ENCODE results near the gene POLR3GL. TPM values are rescaled to one million over a fixed set of nuclear protein-coding genes. Genes with fewer than 3 reads are reported as not detected.
A peak's percentile ranks its signal among the peaks of the same experiment; 100 is the strongest.

The POLR3GL gene
- total and polyA plus RNA-seq, 10 of the 15 experiments (the other 5 are each of a cell fraction or from before 2014, with no cell fraction given) = 12.8 to 47.0 (median 26.6) TPM

DNA sequence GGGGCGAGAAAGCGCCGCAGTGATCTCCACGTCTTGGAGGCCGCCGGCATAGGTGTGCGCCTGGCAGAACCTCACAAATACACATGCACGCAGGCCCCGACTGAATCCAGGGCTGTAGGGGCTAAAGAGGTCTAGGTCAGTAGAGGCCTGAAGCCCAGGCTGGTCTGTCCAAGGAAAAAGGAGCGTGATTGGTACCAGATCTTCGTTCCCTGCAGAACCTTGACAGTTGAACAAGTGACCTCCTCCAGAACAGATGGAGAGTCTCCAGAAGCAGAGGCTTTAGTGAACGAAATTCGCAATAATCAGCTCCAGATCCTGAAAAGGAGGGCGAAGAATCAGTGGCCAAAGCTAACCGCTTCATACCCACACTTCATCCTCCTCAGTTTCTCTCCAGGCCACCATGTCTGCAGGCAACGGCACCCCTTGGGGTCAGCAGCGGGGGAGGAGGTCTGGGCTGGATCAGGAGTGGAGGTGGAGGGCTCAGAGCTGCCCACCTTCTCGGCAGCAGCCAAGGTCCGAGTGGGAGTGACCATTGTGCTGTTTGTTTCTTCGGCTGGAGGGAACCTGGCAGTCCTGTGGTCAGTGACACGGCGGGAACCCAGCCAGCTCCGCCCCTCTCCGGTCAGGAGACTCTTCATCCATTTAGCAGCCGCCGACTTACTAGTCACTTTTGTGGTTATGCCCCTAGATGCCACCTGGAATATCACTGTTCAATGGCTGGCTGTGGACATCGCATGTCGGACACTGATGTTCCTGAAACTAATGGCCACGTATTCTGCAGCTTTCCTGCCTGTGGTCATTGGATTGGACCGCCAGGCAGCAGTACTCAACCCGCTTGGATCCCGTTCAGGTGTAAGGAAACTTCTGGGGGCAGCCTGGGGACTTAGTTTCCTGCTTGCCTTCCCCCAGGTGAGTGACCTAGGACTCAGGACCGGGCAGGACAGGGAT lies 45.2 kb upstream of the POLR3GL start (continued):
- TF ChIP-seq, protein P1, sequence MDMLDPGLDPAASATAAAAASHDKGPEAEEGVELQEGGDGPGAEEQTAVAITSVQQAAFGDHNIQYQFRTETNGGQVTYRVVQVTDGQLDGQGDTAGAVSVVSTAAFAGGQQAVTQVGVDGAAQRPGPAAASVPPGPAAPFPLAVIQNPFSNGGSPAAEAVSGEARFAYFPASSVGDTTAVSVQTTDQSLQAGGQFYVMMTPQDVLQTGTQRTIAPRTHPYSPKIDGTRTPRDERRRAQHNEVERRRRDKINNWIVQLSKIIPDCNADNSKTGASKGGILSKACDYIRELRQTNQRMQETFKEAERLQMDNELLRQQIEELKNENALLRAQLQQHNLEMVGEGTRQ (IDR thresholded peaks at IDR 0.05; ENCODE audit: borderline replicate concordance, low read depth, low read length) = no peak
- no peak for TF ChIP-seq SMC3 (IDR thresholded peaks at IDR 0.05; ENCODE audit: borderline replicate concordance, low read length)
- no peak for TF ChIP-seq SUZ12 (IDR thresholded peaks at IDR 0.05; ENCODE audit: unreplicated experiment)
- TF ChIP-seq WRNIP1 (IDR thresholded peaks at IDR 0.05; ENCODE audit: borderline replicate concordance, low read depth, low read length) = no peak
- no peak for TF ChIP-seq NFXL1 (IDR thresholded peaks at IDR 0.05; ENCODE audit: borderline replicate concordance)
- TF ChIP-seq, protein P2, sequence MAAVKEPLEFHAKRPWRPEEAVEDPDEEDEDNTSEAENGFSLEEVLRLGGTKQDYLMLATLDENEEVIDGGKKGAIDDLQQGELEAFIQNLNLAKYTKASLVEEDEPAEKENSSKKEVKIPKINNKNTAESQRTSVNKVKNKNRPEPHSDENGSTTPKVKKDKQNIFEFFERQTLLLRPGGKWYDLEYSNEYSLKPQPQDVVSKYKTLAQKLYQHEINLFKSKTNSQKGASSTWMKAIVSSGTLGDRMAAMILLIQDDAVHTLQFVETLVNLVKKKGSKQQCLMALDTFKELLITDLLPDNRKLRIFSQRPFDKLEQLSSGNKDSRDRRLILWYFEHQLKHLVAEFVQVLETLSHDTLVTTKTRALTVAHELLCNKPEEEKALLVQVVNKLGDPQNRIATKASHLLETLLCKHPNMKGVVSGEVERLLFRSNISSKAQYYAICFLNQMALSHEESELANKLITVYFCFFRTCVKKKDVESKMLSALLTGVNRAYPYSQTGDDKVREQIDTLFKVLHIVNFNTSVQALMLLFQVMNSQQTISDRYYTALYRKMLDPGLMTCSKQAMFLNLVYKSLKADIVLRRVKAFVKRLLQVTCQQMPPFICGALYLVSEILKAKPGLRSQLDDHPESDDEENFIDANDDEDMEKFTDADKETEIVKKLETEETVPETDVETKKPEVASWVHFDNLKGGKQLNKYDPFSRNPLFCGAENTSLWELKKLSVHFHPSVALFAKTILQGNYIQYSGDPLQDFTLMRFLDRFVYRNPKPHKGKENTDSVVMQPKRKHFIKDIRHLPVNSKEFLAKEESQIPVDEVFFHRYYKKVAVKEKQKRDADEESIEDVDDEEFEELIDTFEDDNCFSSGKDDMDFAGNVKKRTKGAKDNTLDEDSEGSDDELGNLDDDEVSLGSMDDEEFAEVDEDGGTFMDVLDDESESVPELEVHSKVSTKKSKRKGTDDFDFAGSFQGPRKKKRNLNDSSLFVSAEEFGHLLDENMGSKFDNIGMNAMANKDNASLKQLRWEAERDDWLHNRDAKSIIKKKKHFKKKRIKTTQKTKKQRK (IDR thresholded peaks at IDR 0.05; ENCODE audit: low read depth, low read length) = no peak
- TF ChIP-seq SREBF2 (IDR thresholded peaks at IDR 0.05; ENCODE audit: low read length) = no peak
- TF ChIP-seq FOS (IDR thresholded peaks at IDR 0.05; ENCODE audit: borderline replicate concordance, extremely low read depth, insufficient read length) = no peak
- TF ChIP-seq NR2F1 (conservative IDR thresholded peaks at IDR 0.05) = 0 out of 2 replicates have a peak, but pooled peaks have one; percentile 15
- TF ChIP-seq ZNF207 (IDR thresholded peaks at IDR 0.05; ENCODE audit: borderline replicate concordance) = no peak
- no peak for TF ChIP-seq SMAD1 (IDR thresholded peaks at IDR 0.05; ENCODE audit: low read depth, partially characterized antibody)
- no peak for TF ChIP-seq RAD51 (IDR thresholded peaks at IDR 0.05)
- no peak for TF ChIP-seq SP1 (IDR thresholded peaks at IDR 0.05; ENCODE audit: low read depth, low read length)
- no peak for TF ChIP-seq EGR1 (IDR thresholded peaks at IDR 0.05; ENCODE audit: borderline replicate concordance in 1 of 2, low read depth in 2 of 2, low read length in 2 of 2)
- no peak for TF ChIP-seq GABPA (IDR thresholded peaks at IDR 0.05; ENCODE audit: low read depth)
- TF ChIP-seq, protein P3, sequence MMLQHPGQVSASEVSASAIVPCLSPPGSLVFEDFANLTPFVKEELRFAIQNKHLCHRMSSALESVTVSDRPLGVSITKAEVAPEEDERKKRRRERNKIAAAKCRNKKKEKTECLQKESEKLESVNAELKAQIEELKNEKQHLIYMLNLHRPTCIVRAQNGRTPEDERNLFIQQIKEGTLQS (IDR thresholded peaks at IDR 0.05; ENCODE audit: borderline replicate concordance, extremely low read depth, low read depth, low read length) = no peak
- TF ChIP-seq, protein P4, sequence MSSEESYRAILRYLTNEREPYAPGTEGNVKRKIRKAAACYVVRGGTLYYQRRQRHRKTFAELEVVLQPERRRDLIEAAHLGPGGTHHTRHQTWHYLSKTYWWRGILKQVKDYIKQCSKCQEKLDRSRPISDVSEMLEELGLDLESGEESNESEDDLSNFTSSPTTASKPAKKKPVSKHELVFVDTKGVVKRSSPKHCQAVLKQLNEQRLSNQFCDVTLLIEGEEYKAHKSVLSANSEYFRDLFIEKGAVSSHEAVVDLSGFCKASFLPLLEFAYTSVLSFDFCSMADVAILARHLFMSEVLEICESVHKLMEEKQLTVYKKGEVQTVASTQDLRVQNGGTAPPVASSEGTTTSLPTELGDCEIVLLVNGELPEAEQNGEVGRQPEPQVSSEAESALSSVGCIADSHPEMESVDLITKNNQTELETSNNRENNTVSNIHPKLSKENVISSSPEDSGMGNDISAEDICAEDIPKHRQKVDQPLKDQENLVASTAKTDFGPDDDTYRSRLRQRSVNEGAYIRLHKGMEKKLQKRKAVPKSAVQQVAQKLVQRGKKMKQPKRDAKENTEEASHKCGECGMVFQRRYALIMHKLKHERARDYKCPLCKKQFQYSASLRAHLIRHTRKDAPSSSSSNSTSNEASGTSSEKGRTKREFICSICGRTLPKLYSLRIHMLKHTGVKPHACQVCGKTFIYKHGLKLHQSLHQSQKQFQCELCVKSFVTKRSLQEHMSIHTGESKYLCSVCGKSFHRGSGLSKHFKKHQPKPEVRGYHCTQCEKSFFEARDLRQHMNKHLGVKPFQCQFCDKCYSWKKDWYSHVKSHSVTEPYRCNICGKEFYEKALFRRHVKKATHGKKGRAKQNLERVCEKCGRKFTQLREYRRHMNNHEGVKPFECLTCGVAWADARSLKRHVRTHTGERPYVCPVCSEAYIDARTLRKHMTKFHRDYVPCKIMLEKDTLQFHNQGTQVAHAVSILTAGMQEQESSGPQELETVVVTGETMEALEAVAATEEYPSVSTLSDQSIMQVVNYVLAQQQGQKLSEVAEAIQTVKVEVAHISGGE (CRISPR knock-in tag; IDR thresholded peaks at IDR 0.05) = no peak
- no peak for TF ChIP-seq MEF2B (IDR thresholded peaks at IDR 0.05; ENCODE audit: partially characterized antibody, poor library complexity, severe bottlenecking)
- no peak for TF ChIP-seq POU2F2 (IDR thresholded peaks at IDR 0.05; ENCODE audit: borderline replicate concordance, low read depth, low read length)
- TF ChIP-seq NRF1 (conservative IDR thresholded peaks at IDR 0.05; ENCODE audit: low read depth, low read length) = no peak
- TF ChIP-seq EED (IDR thresholded peaks at IDR 0.05; ENCODE audit: low read depth) = no peak
- TF ChIP-seq YY1 (IDR thresholded peaks at IDR 0.05; ENCODE audit: low read depth, low read length) = no peak

Measured in GM12878 (cell line).